SK-N-SH (cell line): ENCODE measurements around the gene TOR2A. TPM values are rescaled to one million over a fixed set of nuclear protein-coding genes. Genes with fewer than 3 reads are reported as not detected.

Source experiments
- CTCF ChIA-PET: fragments of 300-600, 350-600 bp; formaldehyde crosslinking; extraction: SDS; loops from one replicate; lab custom pipeline; 2021; lab: Yijun Ruan, JAX
- POLR2A ChIA-PET: fragments of 350-600 bp; sonication (Branson Sonifier 250); formaldehyde crosslinking; extraction: SDS; loops from one replicate; lab custom pipeline; 2020; ENCODE audit warnings: antibody characterized with exemption, inconsistent platforms; lab: Yijun Ruan, JAX
- DNase-seq: peaks from one replicate; pipeline ENCODE4 v3.0.0; 2012
- H2AFZ ChIP-seq: fragments of 200-600 bp; sonication (generic); 2 replicates; pipeline ENCODE4 v1.8.1; 2016; ENCODE audit warnings: antibody characterized with exemption, mild to moderate bottlenecking, low read depth
- H3F3A ChIP-seq: fragments of 200-600 bp; sonication (generic); replicated peaks from 2 replicates; pipeline ENCODE3; 2016; ENCODE audit warnings: antibody characterized with exemption, mild to moderate bottlenecking; ENCODE audit not compliant: insufficient read depth
- H3K27ac ChIP-seq, 2 experiments: fragments of 200-500 bp in 1 of 2; fragments of 200-600 bp in 1 of 2; sonication (Bioruptor generic) in 1 of 2; sonication (generic), shearing (Covaris generic) in 1 of 2; 2 replicates each; pipeline versions ENCODE4 v1.5.1 to v1.6.1; 2014 to 2016; ENCODE audit warnings: low read depth in 2 of 2, inconsistent platforms in 1 of 2, low read length in 1 of 2, mild to moderate bottlenecking in 1 of 2, mixed read lengths in 1 of 2
- H3K27me3 ChIP-seq: fragments of 200-600 bp; sonication (generic), shearing (Covaris generic); 2 replicates; pipeline ENCODE4 v1.6.1; 2016; ENCODE audit warnings: mixed run types; ENCODE audit not compliant: insufficient read depth
- H3K36me3 ChIP-seq, 2 experiments: fragments of 200-500 bp in 1 of 2; fragments of 200-600 bp in 1 of 2; sonication (Bioruptor generic) in 1 of 2; sonication (generic) in 1 of 2; replicated peaks in 1 of 2; 2 replicates each; pipeline versions ENCODE3 to v1.5.1; 2014 to 2016; ENCODE audit warnings: low read length in 1 of 2, mild to moderate bottlenecking in 1 of 2; ENCODE audit not compliant: insufficient read depth in 2 of 2, control insufficient read depth in 1 of 2
- H3K4me1 ChIP-seq, 2 experiments: fragments of 200-500 bp in 1 of 2; fragments of 200-600 bp in 1 of 2; sonication (Bioruptor generic) in 1 of 2; sonication (generic), shearing (Covaris generic) in 1 of 2; 2 replicates each; pipeline versions ENCODE4 v1.5.1 to v1.6.1; 2014 to 2016; ENCODE audit warnings: low read depth in 1 of 2, low read length in 1 of 2, mixed run types in 1 of 2; ENCODE audit not compliant: insufficient read depth in 2 of 2, control insufficient read depth in 1 of 2
- H3K4me2 ChIP-seq: fragments of 200-600 bp; sonication (generic), shearing (Covaris generic); 2 replicates; pipeline ENCODE4 v1.6.1; 2017; ENCODE audit warnings: mixed run types
- H3K4me3 ChIP-seq, 2 experiments: fragments of 200-500 bp in 1 of 2; fragments of 200-600 bp in 1 of 2; sonication (Bioruptor generic) in 1 of 2; sonication (generic), shearing (Covaris generic) in 1 of 2; 2 replicates each; pipeline versions ENCODE4 v1.5.1 to v1.8.1; 2014 to 2016; ENCODE audit warnings: low read depth in 2 of 2, inconsistent platforms in 1 of 2, low read length in 1 of 2, mild to moderate bottlenecking in 1 of 2, mixed read lengths in 1 of 2, moderate library complexity in 1 of 2
- H3K79me2 ChIP-seq: fragments of 200-600 bp; sonication (generic); 2 replicates; pipeline ENCODE4 v1.8.1; 2017; ENCODE audit warnings: mild to moderate bottlenecking; ENCODE audit not compliant: insufficient read depth
- H3K9ac ChIP-seq: fragments of 200-600 bp; sonication (generic); 2 replicates; pipeline ENCODE4 v1.6.1; 2017; ENCODE audit warnings: mixed run types
- H3K9me2 ChIP-seq: fragments of 200-600 bp; sonication (generic); 2 replicates; pipeline ENCODE4 v1.6.1; 2017; ENCODE audit warnings: mixed run types
- H3K9me3 ChIP-seq: fragments of 200-600 bp; sonication (generic); 2 replicates; pipeline ENCODE4 v1.6.1; 2017; ENCODE audit warnings: mixed run types, mild to moderate bottlenecking, moderate library complexity
- H4K20me1 ChIP-seq: fragments of 200-600 bp; sonication (generic); 2 replicates; pipeline ENCODE4 v1.6.1; 2017; ENCODE audit warnings: mild to moderate bottlenecking, mixed run types; ENCODE audit not compliant: insufficient read depth
- CHD2 ChIP-seq: fragments of 150-350 bp; IDR thresholded peaks from 2 replicates; pipeline ENCODE4 v1.6.1; 2018; ENCODE audit warnings: low read length; ENCODE audit not compliant: partially characterized antibody
- EZH2phosphoT487 ChIP-seq: fragments of 200-600 bp; sonication (generic); IDR thresholded peaks from 2 replicates; pipeline ENCODE4 v1.6.1; 2017; ENCODE audit warnings: low read depth, mixed run types, mild to moderate bottlenecking, antibody characterized with exemption, moderate library complexity, borderline replicate concordance
- FOXJ3 ChIP-seq: sonication (generic); formaldehyde crosslinking; IDR thresholded peaks from 2 replicates; pipeline ENCODE4 v1.5.1; 2020; ENCODE audit warnings: mild to moderate bottlenecking, missing genetic modification reagents
- GABPA ChIP-seq: IDR thresholded peaks from 2 replicates; pipeline ENCODE4 v1.4.0; 2012; ENCODE audit warnings: low read depth, mild to moderate bottlenecking
- JUND ChIP-seq: IDR thresholded peaks from 2 replicates; pipeline ENCODE4 v1.4.0; 2012
- MXI1 ChIP-seq: IDR thresholded peaks from 2 replicates; pipeline ENCODE4 v1.6.1; 2012; ENCODE audit warnings: mild to moderate bottlenecking, low read depth, low read length, improper control_type of control experiment
- RCOR1 ChIP-seq: fragments of 150-350 bp; IDR thresholded peaks from 2 replicates; pipeline ENCODE4 v1.6.1; 2017; ENCODE audit warnings: antibody characterized with exemption, low read length
- RFX5 ChIP-seq: IDR thresholded peaks from 2 replicates; pipeline ENCODE4 v1.6.1; 2012; ENCODE audit warnings: mild to moderate bottlenecking, improper control_type of control experiment, low read length
- SMC3 ChIP-seq: IDR thresholded peaks from 2 replicates; pipeline ENCODE4 v1.6.1; 2012; ENCODE audit warnings: low read depth, low read length, improper control_type of control experiment
- TCF12 ChIP-seq: IDR thresholded peaks from 2 replicates; pipeline ENCODE4 v1.4.0; 2012
- TEAD4 ChIP-seq: IDR thresholded peaks from 2 replicates; pipeline ENCODE4 v1.4.0; 2012; ENCODE audit warnings: mild to moderate bottlenecking, borderline replicate concordance; ENCODE audit not compliant: insufficient read depth
- USF1 ChIP-seq: IDR thresholded peaks from 2 replicates; pipeline ENCODE4 v1.4.0; 2012; ENCODE audit warnings: low read depth, borderline replicate concordance
- WGBS: methylation state at CpG from one replicate; pipeline ENCODE4 v1.1.6; 2017; ENCODE audit warnings: low lambda C conversion rate; 5-methylcytosine and 5-hydroxymethylcytosine counted together
- polyA plus RNA-seq, 3 experiments: library from polyadenylated mRNA; depleted of rRNA; stranded (reverse); fragments of >200 nt; gene quantifications; 2 replicates each; pipeline ENCODE4 v1.2.3, GENCODE V29; 2012
- TF ChIP-seq, protein P1 (sequence below): IDR thresholded peaks from 2 replicates; pipeline ENCODE4 v1.4.0; 2012; ENCODE audit warnings: low read depth
- TF ChIP-seq, protein P2 (sequence below): IDR thresholded peaks from 2 replicates; pipeline ENCODE4 v1.6.1; 2012; ENCODE audit warnings: mild to moderate bottlenecking, low read depth, low read length, moderate library complexity
- TF ChIP-seq, protein P3 (sequence below): IDR thresholded peaks from 2 replicates; pipeline ENCODE4; 2012

Gene TOR2A
- polyA plus RNA-seq, 1 of the 3 experiments (the other 2 are of a cell fraction), result 17.2 TPM

DNA sequence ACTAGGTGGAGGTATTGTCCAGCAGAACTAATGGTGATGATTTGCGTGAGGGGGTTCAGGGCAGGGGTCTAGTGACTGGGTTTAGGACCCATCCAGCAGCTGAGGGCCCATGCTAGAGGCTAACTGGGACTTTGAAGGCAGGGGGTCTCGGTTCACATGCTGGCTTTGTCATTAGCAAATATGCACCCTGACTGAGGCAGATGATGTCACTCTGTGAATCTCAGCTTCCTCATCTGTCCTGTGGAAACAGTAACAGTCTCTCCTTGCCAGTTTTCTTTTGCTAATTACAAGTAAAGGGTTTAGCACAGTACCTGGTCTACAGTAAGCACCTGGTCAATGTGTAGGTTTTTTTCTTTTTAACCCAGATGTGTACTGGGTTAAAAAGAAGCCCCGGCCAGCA is 38.2 kb upstream of the TOR2A start:
- 75% methylated on average over 3 of the region's 3 CpGs for WGBS
- POLR2A ChIA-PET, result no interaction called here

DNA sequence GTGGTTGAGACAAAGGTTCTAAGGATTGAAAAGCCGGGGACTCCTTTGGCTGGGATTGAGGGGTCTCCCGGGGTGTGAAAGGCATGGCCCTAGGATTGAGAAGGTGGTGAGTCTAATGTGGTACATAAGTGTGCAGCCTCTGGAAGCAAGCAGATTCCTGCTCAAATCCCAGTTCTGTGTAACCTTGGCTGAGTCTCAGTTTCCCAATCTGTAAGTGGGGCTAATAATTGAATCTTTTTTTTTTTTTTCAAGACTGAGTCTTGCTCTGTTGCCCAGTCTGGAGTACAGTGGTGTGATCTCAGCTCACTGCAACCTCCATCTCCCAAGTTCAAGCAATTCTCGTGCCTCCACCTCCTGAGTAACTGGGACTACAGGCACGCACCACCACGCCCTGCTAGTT is 37.5 kb upstream of the TOR2A start:
- Histone ChIP-seq H3K27me3 (no peaks in the 10 kb centered on the region), H3K79me2 (no peaks in the 10 kb centered on the region), H3K9me3 (no peaks in the 10 kb centered on the region), H3F3A (no peaks in the 10 kb centered on the region), H3K9me2 (no peaks in the 10 kb centered on the region), H3K4me2 (no peak overlapping the region), H3K4me3 (no peak overlapping the region), H3K36me3 (no peaks in the 10 kb centered on the region), H4K20me1 (no peaks in the 10 kb centered on the region), H3K9ac (no peak overlapping the region), H3K4me1 (peaks cover 0 to 17% of the 10 kb centered on the region in 2 experiments; a peak in 1 of 4 replicates), H2AFZ (no peak overlapping the region), H3K27ac (no peak overlapping the region)
- TF ChIP-seq, protein P1, sequence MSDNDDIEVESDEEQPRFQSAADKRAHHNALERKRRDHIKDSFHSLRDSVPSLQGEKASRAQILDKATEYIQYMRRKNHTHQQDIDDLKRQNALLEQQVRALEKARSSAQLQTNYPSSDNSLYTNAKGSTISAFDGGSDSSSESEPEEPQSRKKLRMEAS, result no peak
- TF ChIP-seq JUND (no peak), SMC3 (no peak), CHD2 (no peak), GABPA (no peak), MXI1 (no peak), TEAD4 (no peak)
- TF ChIP-seq, protein P2, sequence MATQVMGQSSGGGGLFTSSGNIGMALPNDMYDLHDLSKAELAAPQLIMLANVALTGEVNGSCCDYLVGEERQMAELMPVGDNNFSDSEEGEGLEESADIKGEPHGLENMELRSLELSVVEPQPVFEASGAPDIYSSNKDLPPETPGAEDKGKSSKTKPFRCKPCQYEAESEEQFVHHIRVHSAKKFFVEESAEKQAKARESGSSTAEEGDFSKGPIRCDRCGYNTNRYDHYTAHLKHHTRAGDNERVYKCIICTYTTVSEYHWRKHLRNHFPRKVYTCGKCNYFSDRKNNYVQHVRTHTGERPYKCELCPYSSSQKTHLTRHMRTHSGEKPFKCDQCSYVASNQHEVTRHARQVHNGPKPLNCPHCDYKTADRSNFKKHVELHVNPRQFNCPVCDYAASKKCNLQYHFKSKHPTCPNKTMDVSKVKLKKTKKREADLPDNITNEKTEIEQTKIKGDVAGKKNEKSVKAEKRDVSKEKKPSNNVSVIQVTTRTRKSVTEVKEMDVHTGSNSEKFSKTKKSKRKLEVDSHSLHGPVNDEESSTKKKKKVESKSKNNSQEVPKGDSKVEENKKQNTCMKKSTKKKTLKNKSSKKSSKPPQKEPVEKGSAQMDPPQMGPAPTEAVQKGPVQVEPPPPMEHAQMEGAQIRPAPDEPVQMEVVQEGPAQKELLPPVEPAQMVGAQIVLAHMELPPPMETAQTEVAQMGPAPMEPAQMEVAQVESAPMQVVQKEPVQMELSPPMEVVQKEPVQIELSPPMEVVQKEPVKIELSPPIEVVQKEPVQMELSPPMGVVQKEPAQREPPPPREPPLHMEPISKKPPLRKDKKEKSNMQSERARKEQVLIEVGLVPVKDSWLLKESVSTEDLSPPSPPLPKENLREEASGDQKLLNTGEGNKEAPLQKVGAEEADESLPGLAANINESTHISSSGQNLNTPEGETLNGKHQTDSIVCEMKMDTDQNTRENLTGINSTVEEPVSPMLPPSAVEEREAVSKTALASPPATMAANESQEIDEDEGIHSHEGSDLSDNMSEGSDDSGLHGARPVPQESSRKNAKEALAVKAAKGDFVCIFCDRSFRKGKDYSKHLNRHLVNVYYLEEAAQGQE, result no peak
- ChIA-PET POLR2A (no interaction called here), CTCF (interaction anchor here (1.0 to 7.4 kb wide), 6 partner anchors 12 to 263 kb away, joined by 3 to 36 read pairs (median 6); partner anchors contain the start of genes CDK9 and TOR2A)
- 86% methylated on average over 5 of the region's 5 CpGs for WGBS
- DNase-seq, result no peak

More for the DNA sequence above, 38.2 kb upstream of the TOR2A start:
- no peaks in the 10 kb centered on the region for H3F3A ChIP-seq
- no peaks in the 10 kb centered on the region for H4K20me1 ChIP-seq
- no peaks in the 10 kb centered on the region for H3K9me2 ChIP-seq
- no peak overlapping the region for H3K4me3 ChIP-seq
- TF ChIP-seq FOXJ3 (CRISPR knock-in tag) (no peak), USF1 (no peak), TCF12 (no peak), RCOR1 (no peak), CHD2 (no peak), GABPA (no peak), EZH2phosphoT487 (no peak), RFX5 (no peak)
- TF ChIP-seq, protein P3, sequence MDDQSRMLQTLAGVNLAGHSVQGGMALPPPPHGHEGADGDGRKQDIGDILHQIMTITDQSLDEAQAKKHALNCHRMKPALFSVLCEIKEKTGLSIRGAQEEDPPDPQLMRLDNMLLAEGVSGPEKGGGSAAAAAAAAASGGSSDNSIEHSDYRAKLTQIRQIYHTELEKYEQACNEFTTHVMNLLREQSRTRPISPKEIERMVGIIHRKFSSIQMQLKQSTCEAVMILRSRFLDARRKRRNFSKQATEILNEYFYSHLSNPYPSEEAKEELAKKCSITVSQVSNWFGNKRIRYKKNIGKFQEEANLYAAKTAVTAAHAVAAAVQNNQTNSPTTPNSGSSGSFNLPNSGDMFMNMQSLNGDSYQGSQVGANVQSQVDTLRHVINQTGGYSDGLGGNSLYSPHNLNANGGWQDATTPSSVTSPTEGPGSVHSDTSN, result no peak
- TF ChIP-seq, all 33 proteins: peak for 0
- Histone ChIP-seq H3K27ac (no peak overlapping the region), H3K4me2 (no peak overlapping the region), H3K79me2 (no peaks in the 10 kb centered on the region), H3K9me3 (no peaks in the 10 kb centered on the region), H3K27me3 (no peaks in the 10 kb centered on the region), H2AFZ (no peak overlapping the region), H3K9ac (no peak overlapping the region), H3K36me3 (no peaks in the 10 kb centered on the region), H3K4me1 (peaks cover 0 to 12% of the 10 kb centered on the region in 2 experiments; a peak in 1 of 4 replicates)
- DNase-seq, result no peak
- CTCF ChIA-PET, result interaction anchor here (1.0 to 7.4 kb wide), 4 partner anchors 11 to 262 kb away, joined by 3 to 36 read pairs (median 6); partner anchors contain the start of genes CDK9 and TOR2A
